Liver (tissue), 3 donors: Measurements from ENCODE around the gene C9orf50.

Experiments
- ATF3 ChIP-seq: IDR thresholded peaks from 2 replicates; pipeline ENCODE4 v1.6.1; 2016; ENCODE audit warnings: antibody characterized with exemption
- CTCF ChIP-seq: fragments of 150-350 bp; IDR thresholded peaks from 2 replicates; pipeline ENCODE4 v1.5.1; 2017; ENCODE audit warnings: improper control_type of control experiment, low read depth, low read length; ENCODE audit not compliant: missing input control
- EGR1 ChIP-seq, 2 donors: IDR thresholded peaks; 2 replicates each; pipeline ENCODE4 v1.6.1; 2016 to 2018; ENCODE audit warnings: antibody characterized with exemption in 2 of 2, low read depth in 2 of 2
- FOXA1 ChIP-seq: IDR thresholded peaks from 2 replicates; pipeline ENCODE4 v1.6.1; 2016; ENCODE audit warnings: antibody characterized with exemption
- GABPA ChIP-seq, 2 donors: IDR thresholded peaks in 1 of 2; conservative IDR thresholded peaks in 1 of 2; 2 replicates each; pipeline ENCODE4 v1.6.1; 2016; ENCODE audit warnings: antibody characterized with exemption in 2 of 2, mild to moderate bottlenecking in 1 of 2, moderate library complexity in 1 of 2
- JUND ChIP-seq, 2 donors: IDR thresholded peaks; 2 replicates each; pipeline ENCODE4 v1.6.1; 2016; ENCODE audit warnings: antibody characterized with exemption in 2 of 2
- NR2F2 ChIP-seq: IDR thresholded peaks from 2 replicates; pipeline ENCODE4 v1.6.1; 2016; ENCODE audit warnings: antibody characterized with exemption
- RAD21 ChIP-seq, 2 donors: IDR thresholded peaks; 2 replicates each; pipeline ENCODE4 v1.6.1; 2016; ENCODE audit warnings: antibody characterized with exemption in 2 of 2, mild to moderate bottlenecking in 2 of 2
- REST ChIP-seq: IDR thresholded peaks from 2 replicates; pipeline ENCODE4 v1.6.1; 2016; ENCODE audit warnings: antibody characterized with exemption, mild to moderate bottlenecking
- SP1 ChIP-seq: IDR thresholded peaks from 2 replicates; pipeline ENCODE4 v1.6.1; 2018; ENCODE audit warnings: antibody characterized with exemption, mild to moderate bottlenecking
- TAF1 ChIP-seq: conservative IDR thresholded peaks from 2 replicates; pipeline ENCODE4 v1.6.1; 2016; ENCODE audit warnings: antibody characterized with exemption, mild to moderate bottlenecking
- YY1 ChIP-seq: IDR thresholded peaks from 2 replicates; pipeline ENCODE4 v1.6.1; 2016; ENCODE audit warnings: antibody characterized with exemption, mild to moderate bottlenecking
- ZBTB33 ChIP-seq: IDR thresholded peaks from 2 replicates; pipeline ENCODE4 v1.6.1; 2016; ENCODE audit warnings: antibody characterized with exemption
- donor health status: healthy.
- donor health status: healthy.

- TF ChIP-seq CTCF (no peak), SP1 (no peak), ZBTB33 (no peak), EGR1 (IDR thresholded peaks at IDR 0.05; ENCODE audit: low read depth in 2 of 2) (no peak), TAF1 (no peak), JUND (IDR thresholded peaks at IDR 0.05) (no peak), RAD21 (IDR thresholded peaks at IDR 0.05) (no peak), ATF3 (no peak), REST (no peak), NR2F2 (no peak), GABPA (IDR thresholded peaks at IDR 0.05 in 1 of 2, conservative IDR thresholded peaks at IDR 0.05 in 1 of 2) (no peak), YY1 (no peak), FOXA1 (no peak)
These were observed 40.1 kb upstream of the C9orf50 start for GRCh38 chr9:129661029-129661428.
